HepG2 (cell line): ENCODE data around the gene DCST2. TPM values are rescaled to one million over a fixed set of nuclear protein-coding genes. Genes with fewer than 3 reads are reported as not detected.

Source experiments
- ATAC-seq: fragments of 200-7000 bp; cut with Tn5 transposase; 3 replicates; pipeline ENCODE4 v1.9.1; 2020; ENCODE audit warnings: mild to moderate bottlenecking, moderate library complexity
- BruUV-seq: library from RNA; stranded (reverse); fragments of 400-500 nt; replicated peaks from 2 replicates; lab custom pipeline; 2021; lab: Mats Ljungman, UMichigan
- CTCF ChIA-PET: fragments of 300-600 bp; formaldehyde crosslinking; extraction: SDS; loops from one replicate; lab custom pipeline; 2021; ENCODE audit warnings: low total read pairs, inconsistent platforms, low intra/inter-chr PET ratio; lab: Yijun Ruan, JAX
- POLR2A ChIA-PET: fragments of 350-600 bp; sonication (Branson Sonifier 250); formaldehyde crosslinking; loops from one replicate; lab custom pipeline; 2020; ENCODE audit warnings: antibody characterized with exemption, inconsistent platforms; lab: Yijun Ruan, JAX
- DNase-seq: peaks from one replicate; pipeline ENCODE4 v3.0.0-alpha.2; 2015; ENCODE audit warnings: low spot score
- FAIRE-seq: peaks from 3 replicates; lab custom pipeline; 2011; peaks lifted over from hg19 to GRCh38; lab: Jason Lieb, UNC
- H2AFZ ChIP-seq: one replicate; pipeline ENCODE4 v1.6.1; 2011; ENCODE audit warnings: low read length, inconsistent platforms
- H3K27ac ChIP-seq: fragments of 300-600 bp; 3 replicates; pipeline ENCODE4 v1.8.0; 2011; ENCODE audit warnings: mixed run types, mild to moderate bottlenecking, mixed read lengths, low read length, inconsistent platforms; ENCODE audit not compliant: insufficient read depth; ENCODE audit errors: extremely low read length
- H3K27me3 ChIP-seq, 2 experiments: fragments of 200-600 bp in 1 of 2; 2 replicates in 1 of 2; 3 replicates in 1 of 2; pipeline versions ENCODE4 v1.6.0 to v1.8.0; 2011; ENCODE audit warnings: low read length in 2 of 2, mild to moderate bottlenecking in 2 of 2, moderate library complexity in 2 of 2, inconsistent platforms in 1 of 2; ENCODE audit not compliant: insufficient read depth in 2 of 2, control insufficient read depth in 1 of 2
- H3K36me3 ChIP-seq, 2 experiments: fragments of 200-600 bp in 1 of 2; replicated peaks in 1 of 2; 2 replicates in 1 of 2; 3 replicates in 1 of 2; pipeline versions ENCODE4 v1.5.1 to v1.8.0; 2011; ENCODE audit warnings: low read length in 2 of 2, inconsistent platforms in 1 of 2; ENCODE audit not compliant: insufficient read depth in 2 of 2, control insufficient read depth in 1 of 2
- H3K4me1 ChIP-seq: 2 replicates; pipeline ENCODE4 v1.5.1; 2012; ENCODE audit warnings: low read length, inconsistent platforms; ENCODE audit not compliant: insufficient read depth
- H3K4me2 ChIP-seq: 2 replicates; pipeline ENCODE4 v1.6.0; 2011; ENCODE audit warnings: low read depth, low read length, inconsistent platforms
- H3K4me3 ChIP-seq, 3 experiments: fragments of 200-600 bp in 1 of 3; sonication (generic), shearing (Covaris generic) in 1 of 3; replicated peaks in 1 of 3; 2 replicates each; pipeline ENCODE4 v1.5.1; 2011 to 2016; ENCODE audit warnings: low read length in 3 of 3, inconsistent platforms in 2 of 3, low read depth in 2 of 3, mild to moderate bottlenecking in 2 of 3, control low read depth in 1 of 3, mixed read lengths in 1 of 3; ENCODE audit not compliant: insufficient read depth in 1 of 3
- H3K79me2 ChIP-seq: one replicate; pipeline ENCODE4 v1.6.1; 2011; ENCODE audit warnings: low read length, inconsistent platforms; ENCODE audit not compliant: insufficient read depth
- H3K9ac ChIP-seq: 2 replicates; pipeline ENCODE4 v1.6.0; 2011; ENCODE audit warnings: mild to moderate bottlenecking, low read depth, low read length, inconsistent platforms; ENCODE audit not compliant: insufficient read depth
- H3K9me3 ChIP-seq: 2 replicates; pipeline ENCODE4 v1.5.1; 2012; ENCODE audit warnings: mild to moderate bottlenecking, low read length
- H4K20me1 ChIP-seq: 2 replicates; pipeline ENCODE4 v1.6.0; 2011; ENCODE audit warnings: inconsistent platforms, mild to moderate bottlenecking, low read length, moderate library complexity; ENCODE audit not compliant: insufficient read depth
- WGBS: methylation state at CpG from one replicate; pipeline ENCODE4 v1.1.6; 2017; ENCODE audit warnings: low lambda C conversion rate; 5-methylcytosine and 5-hydroxymethylcytosine counted together
- in situ Hi-C: cut with HindIII; loops from 2 replicates; pipeline ENCODE4 v1.10.0; 2017; ENCODE audit warnings: low pct_unique_long_range_greater_than_20kb; ENCODE audit not compliant: extremely low pct_ligation_motif_present
- intact Hi-C: fragments of 100-400 bp; cut with micrococcal nuclease; formaldehyde crosslinking; loops from one replicate; pipeline ENCODE4 v1.10.0; 2022; ENCODE audit not compliant: unreplicated experiment
- polyA plus RNA-seq, 8 experiments: library from polyadenylated mRNA; depleted of rRNA in 3 of 8; stranded (reverse) in 7 of 8; unstranded in 1 of 8; fragments of >200 nt; fragmentation: Illumina TruSeq in 4 of 8; extraction: Trizol in 4 of 8; gene quantifications; 2 replicates each; pipeline versions ENCODE4 v1.2.1 to v1.2.3, GENCODE V29; 2011 to 2016; ENCODE audit warnings: low read depth in 4 of 8, missing spikeins in 1 of 8, mixed read lengths in 1 of 8; ENCODE audit not compliant: insufficient read depth in 1 of 8
- total RNA-seq, 5 experiments: library from RNA; depleted of rRNA; stranded (reverse); fragments of >200 nt; fragmentation: Illumina TruSeq; extraction: Trizol; gene quantifications; 2 replicates each; pipeline ENCODE4 v1.2.3, GENCODE V29; 2016; ENCODE audit warnings: low read depth in 1 of 5
- TF ChIP-seq, protein P1 (sequence below): fragments of 450-650 bp; IDR thresholded peaks from 2 replicates; pipeline ENCODE4 v1.6.1; 2017
- TF ChIP-seq, protein P2 (sequence below), 2 experiments: IDR thresholded peaks; 2 replicates each; pipeline ENCODE4 v1.6.1; 2011 to 2012; ENCODE audit warnings: low read length in 2 of 2, borderline replicate concordance in 1 of 2, low read depth in 1 of 2, mild to moderate bottlenecking in 1 of 2, moderate library complexity in 1 of 2

DCST2 gene
- total and polyA plus RNA-seq, 2 of the 13 experiments (the other 11 are each of a cell fraction or from before 2014, with no cell fraction given): 0.74 TPM; not detected in 1

DNA sequence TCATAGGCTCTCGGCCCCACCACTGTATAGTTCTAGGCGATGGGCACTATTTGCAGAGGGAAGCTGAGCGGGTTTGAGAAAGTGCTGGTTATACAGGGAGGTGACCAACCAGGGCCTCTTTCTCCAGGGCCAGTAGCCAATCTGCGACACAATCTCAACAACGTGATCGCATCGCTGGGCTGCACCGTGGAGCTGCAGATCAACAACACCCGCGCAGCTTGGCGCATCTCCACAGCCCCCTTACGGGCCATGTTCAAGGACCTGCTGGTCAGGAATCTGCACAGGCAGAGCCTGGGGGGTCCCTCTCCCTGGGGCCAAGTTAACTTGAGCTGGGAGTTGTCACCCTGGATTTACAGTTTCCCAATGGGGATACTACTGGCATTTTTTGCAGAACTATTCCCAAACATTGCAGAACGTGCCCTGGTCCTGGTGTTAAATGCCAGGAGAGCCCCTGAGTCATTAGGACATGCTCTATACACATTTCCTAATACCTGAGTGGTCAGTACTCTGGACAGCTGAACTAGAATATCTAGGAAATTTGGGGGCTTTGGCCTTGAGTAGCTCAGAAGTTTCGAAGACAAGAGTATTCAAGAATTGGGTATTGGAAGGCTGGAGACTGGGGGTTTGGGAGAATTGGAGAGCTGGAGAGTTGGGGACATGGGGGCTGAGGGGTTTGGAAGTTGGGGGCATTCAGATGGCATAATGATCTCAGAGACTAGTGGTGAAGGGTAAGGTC lies 6.9 kb upstream of the DCST2 start:
- Histone ChIP-seq H3K27ac (no peak overlapping the region), H3K27me3 (peaks cover 11 to 35% of the 10 kb centered on the region in 2 experiments), H3K9ac (no peak overlapping the region), H3K79me2 (no peaks in the 10 kb centered on the region), H3K9me3 (no peaks in the 10 kb centered on the region), H3K4me1 (peaks cover 51% of the 10 kb centered on the region), H3K36me3 (no peaks in the 10 kb centered on the region), H3K4me3 (no peak overlapping the region), H3K4me2 (no peak overlapping the region), H4K20me1 (no peaks in the 10 kb centered on the region), H2AFZ (no peak overlapping the region)
- 21% methylated on average over 5 of the region's 14 CpGs for WGBS
- intact Hi-C loops (no loop called here), in situ Hi-C loops (no loop called here)
- TF ChIP-seq, protein P1, sequence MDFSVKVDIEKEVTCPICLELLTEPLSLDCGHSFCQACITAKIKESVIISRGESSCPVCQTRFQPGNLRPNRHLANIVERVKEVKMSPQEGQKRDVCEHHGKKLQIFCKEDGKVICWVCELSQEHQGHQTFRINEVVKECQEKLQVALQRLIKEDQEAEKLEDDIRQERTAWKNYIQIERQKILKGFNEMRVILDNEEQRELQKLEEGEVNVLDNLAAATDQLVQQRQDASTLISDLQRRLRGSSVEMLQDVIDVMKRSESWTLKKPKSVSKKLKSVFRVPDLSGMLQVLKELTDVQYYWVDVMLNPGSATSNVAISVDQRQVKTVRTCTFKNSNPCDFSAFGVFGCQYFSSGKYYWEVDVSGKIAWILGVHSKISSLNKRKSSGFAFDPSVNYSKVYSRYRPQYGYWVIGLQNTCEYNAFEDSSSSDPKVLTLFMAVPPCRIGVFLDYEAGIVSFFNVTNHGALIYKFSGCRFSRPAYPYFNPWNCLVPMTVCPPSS: no peak
- TF ChIP-seq, protein P2, sequence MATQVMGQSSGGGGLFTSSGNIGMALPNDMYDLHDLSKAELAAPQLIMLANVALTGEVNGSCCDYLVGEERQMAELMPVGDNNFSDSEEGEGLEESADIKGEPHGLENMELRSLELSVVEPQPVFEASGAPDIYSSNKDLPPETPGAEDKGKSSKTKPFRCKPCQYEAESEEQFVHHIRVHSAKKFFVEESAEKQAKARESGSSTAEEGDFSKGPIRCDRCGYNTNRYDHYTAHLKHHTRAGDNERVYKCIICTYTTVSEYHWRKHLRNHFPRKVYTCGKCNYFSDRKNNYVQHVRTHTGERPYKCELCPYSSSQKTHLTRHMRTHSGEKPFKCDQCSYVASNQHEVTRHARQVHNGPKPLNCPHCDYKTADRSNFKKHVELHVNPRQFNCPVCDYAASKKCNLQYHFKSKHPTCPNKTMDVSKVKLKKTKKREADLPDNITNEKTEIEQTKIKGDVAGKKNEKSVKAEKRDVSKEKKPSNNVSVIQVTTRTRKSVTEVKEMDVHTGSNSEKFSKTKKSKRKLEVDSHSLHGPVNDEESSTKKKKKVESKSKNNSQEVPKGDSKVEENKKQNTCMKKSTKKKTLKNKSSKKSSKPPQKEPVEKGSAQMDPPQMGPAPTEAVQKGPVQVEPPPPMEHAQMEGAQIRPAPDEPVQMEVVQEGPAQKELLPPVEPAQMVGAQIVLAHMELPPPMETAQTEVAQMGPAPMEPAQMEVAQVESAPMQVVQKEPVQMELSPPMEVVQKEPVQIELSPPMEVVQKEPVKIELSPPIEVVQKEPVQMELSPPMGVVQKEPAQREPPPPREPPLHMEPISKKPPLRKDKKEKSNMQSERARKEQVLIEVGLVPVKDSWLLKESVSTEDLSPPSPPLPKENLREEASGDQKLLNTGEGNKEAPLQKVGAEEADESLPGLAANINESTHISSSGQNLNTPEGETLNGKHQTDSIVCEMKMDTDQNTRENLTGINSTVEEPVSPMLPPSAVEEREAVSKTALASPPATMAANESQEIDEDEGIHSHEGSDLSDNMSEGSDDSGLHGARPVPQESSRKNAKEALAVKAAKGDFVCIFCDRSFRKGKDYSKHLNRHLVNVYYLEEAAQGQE (IDR thresholded peaks at IDR 0.05; ENCODE audit: borderline replicate concordance in 1 of 2, low read depth in 1 of 2, low read length in 2 of 2): peak in 1 of 2 experiments; percentile 52; a peak in 1 of 4 replicates
- POLR2A ChIA-PET: interaction anchor here (1.0 kb wide), 1 partner anchor 44 kb away, joined by 3 read pairs; no protein-coding TSS in a partner anchor
- DNase-seq (no peak), FAIRE-seq (no peak), ATAC-seq (no peak)
- BruUV-seq: no TSS peak
- CTCF ChIA-PET: interaction anchor here (0.8 kb wide), 1 partner anchor 23 kb away, joined by 3 read pairs; no protein-coding TSS in a partner anchor
